Loucy (cell line): Measurements from ENCODE around the gene GAS6.

Source experiments
- H2AFZ ChIP-seq: fragments of 200-600 bp; sonication (generic); 2 replicates; pipeline ENCODE4 v1.6.0; 2016; ENCODE audit warnings: antibody characterized with exemption, mild to moderate bottlenecking, low read length, moderate library complexity
- H3F3A ChIP-seq: fragments of 200-600 bp; 2 replicates; pipeline ENCODE4 v1.6.0; 2016; ENCODE audit warnings: antibody characterized with exemption, low read depth, mild to moderate bottlenecking
- H3K27me3 ChIP-seq: fragments of 200-600 bp; sonication (generic); 2 replicates; pipeline ENCODE4 v1.6.1; 2014; ENCODE audit warnings: low read length, mild to moderate bottlenecking; ENCODE audit not compliant: insufficient read depth, poor library complexity, severe bottlenecking
- H3K36me3 ChIP-seq: fragments of 200-600 bp; sonication (generic); 2 replicates; pipeline ENCODE4 v1.6.1; 2016; ENCODE audit warnings: low read length; ENCODE audit not compliant: insufficient read depth
- H3K4me1 ChIP-seq: fragments of 200-600 bp; sonication (generic); 2 replicates; pipeline ENCODE4 v1.5.1; 2014; ENCODE audit warnings: low read length, mild to moderate bottlenecking; ENCODE audit not compliant: insufficient read depth, poor library complexity, severe bottlenecking
- H3K4me2 ChIP-seq: fragments of 200-600 bp; sonication (generic); 2 replicates; pipeline ENCODE4 v1.6.0; 2014; ENCODE audit warnings: antibody characterized with exemption, low read length, low read depth, mild to moderate bottlenecking; ENCODE audit not compliant: poor library complexity, severe bottlenecking
- H3K4me3 ChIP-seq: fragments of 200-600 bp; sonication (generic); 2 replicates; pipeline ENCODE4 v1.5.1; 2014; ENCODE audit warnings: low read length, mild to moderate bottlenecking, mixed read lengths; ENCODE audit not compliant: poor library complexity, severe bottlenecking
- H3K79me2 ChIP-seq: fragments of 200-600 bp; sonication (generic); 2 replicates; pipeline ENCODE4 v1.6.1; 2014; ENCODE audit warnings: low read length; ENCODE audit not compliant: insufficient read depth
- H3K9ac ChIP-seq: fragments of 200-600 bp; sonication (generic); 2 replicates; pipeline ENCODE4 v1.6.0; 2014; ENCODE audit warnings: mild to moderate bottlenecking, low read depth, low read length, moderate library complexity; ENCODE audit not compliant: poor library complexity, severe bottlenecking
- H3K9me2 ChIP-seq: fragments of 200-600 bp; sonication (generic); replicated peaks from 2 replicates; pipeline ENCODE4 v1.6.1; 2016; ENCODE audit warnings: low read depth, low read length, mixed read lengths
- H3K9me3 ChIP-seq: fragments of 200-600 bp; sonication (generic); 2 replicates; pipeline ENCODE4 v1.6.1; 2014; ENCODE audit warnings: mild to moderate bottlenecking, antibody characterized with exemption, low read length, low read depth; ENCODE audit not compliant: insufficient read depth
- H4K20me1 ChIP-seq: fragments of 200-600 bp; sonication (generic); 2 replicates; pipeline ENCODE4 v1.6.0; 2014; ENCODE audit warnings: antibody characterized with exemption, low read length, mild to moderate bottlenecking; ENCODE audit not compliant: insufficient read depth, poor library complexity, severe bottlenecking
- EZH2phosphoT487 ChIP-seq: fragments of 200-600 bp; IDR thresholded peaks from 2 replicates; pipeline ENCODE4 v1.6.1; 2018; ENCODE audit warnings: antibody characterized with exemption, mild to moderate bottlenecking, moderate library complexity, borderline replicate concordance
- TF ChIP-seq, protein P1 (sequence below): fragments of 200-600 bp; sonication (generic); conservative IDR thresholded peaks from 2 replicates; pipeline ENCODE4 v1.5.1; 2014; ENCODE audit warnings: mild to moderate bottlenecking, antibody characterized with exemption, low read length

The GAS6 gene

DNA sequence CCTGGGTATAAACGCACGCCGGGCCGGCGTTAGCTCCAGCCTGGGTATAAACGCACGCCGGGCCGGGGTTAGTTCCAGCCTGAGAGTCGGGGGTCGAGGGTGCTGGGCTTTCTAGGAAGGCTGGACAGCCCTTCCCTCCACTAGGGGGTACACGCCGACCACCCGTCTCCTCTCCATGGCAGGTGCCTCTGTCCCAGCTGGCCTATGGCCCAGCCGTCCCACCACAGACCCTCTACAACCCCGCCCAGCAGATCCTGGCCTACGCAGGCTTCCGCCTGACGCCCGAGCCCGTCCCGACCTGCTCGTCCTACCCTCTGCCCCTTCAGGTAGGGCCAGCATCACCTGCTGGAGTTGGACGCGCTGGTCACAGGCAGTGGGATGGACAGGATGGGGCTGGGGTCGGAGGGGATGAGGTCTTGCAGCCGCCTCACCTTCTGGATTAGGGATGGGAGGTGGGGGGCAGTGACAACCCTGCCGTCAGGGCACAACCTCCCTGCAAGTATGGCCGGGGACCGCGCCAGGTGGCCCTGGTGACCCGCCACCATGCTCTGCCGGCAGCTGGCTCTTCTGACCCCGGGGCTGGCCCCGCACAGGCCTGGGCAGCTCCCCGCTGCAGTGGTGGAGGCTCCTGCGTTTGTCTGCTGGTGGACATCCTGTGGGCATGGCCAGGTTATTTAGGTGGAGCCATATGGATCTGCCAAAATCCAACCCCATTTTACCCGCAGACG is 59.0 kb downstream of the GAS6 start:
- peaks cover 16% of the 10 kb centered on the region; the same call in 1 of the 2 replicates for H3K9me3 ChIP-seq
- H2AFZ ChIP-seq, result no peak overlapping the region
- no peak overlapping the region for H3K9ac ChIP-seq
- no peak overlapping the region for H3K4me3 ChIP-seq
- no peak for TF ChIP-seq EZH2phosphoT487
- TF ChIP-seq, protein P1, sequence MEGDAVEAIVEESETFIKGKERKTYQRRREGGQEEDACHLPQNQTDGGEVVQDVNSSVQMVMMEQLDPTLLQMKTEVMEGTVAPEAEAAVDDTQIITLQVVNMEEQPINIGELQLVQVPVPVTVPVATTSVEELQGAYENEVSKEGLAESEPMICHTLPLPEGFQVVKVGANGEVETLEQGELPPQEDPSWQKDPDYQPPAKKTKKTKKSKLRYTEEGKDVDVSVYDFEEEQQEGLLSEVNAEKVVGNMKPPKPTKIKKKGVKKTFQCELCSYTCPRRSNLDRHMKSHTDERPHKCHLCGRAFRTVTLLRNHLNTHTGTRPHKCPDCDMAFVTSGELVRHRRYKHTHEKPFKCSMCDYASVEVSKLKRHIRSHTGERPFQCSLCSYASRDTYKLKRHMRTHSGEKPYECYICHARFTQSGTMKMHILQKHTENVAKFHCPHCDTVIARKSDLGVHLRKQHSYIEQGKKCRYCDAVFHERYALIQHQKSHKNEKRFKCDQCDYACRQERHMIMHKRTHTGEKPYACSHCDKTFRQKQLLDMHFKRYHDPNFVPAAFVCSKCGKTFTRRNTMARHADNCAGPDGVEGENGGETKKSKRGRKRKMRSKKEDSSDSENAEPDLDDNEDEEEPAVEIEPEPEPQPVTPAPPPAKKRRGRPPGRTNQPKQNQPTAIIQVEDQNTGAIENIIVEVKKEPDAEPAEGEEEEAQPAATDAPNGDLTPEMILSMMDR, result no peak
- no peaks in the 10 kb centered on the region for H4K20me1 ChIP-seq
- H3K27me3 ChIP-seq, result no peaks in the 10 kb centered on the region
- no peaks in the 10 kb centered on the region for H3F3A ChIP-seq
- H3K79me2 ChIP-seq, result no peaks in the 10 kb centered on the region
- no peaks in the 10 kb centered on the region for H3K36me3 ChIP-seq
- H3K9me2 ChIP-seq, result no peaks in the 10 kb centered on the region
- H3K4me1 ChIP-seq, result no peaks in the 10 kb centered on the region
- no peak overlapping the region for H3K4me2 ChIP-seq

DNA sequence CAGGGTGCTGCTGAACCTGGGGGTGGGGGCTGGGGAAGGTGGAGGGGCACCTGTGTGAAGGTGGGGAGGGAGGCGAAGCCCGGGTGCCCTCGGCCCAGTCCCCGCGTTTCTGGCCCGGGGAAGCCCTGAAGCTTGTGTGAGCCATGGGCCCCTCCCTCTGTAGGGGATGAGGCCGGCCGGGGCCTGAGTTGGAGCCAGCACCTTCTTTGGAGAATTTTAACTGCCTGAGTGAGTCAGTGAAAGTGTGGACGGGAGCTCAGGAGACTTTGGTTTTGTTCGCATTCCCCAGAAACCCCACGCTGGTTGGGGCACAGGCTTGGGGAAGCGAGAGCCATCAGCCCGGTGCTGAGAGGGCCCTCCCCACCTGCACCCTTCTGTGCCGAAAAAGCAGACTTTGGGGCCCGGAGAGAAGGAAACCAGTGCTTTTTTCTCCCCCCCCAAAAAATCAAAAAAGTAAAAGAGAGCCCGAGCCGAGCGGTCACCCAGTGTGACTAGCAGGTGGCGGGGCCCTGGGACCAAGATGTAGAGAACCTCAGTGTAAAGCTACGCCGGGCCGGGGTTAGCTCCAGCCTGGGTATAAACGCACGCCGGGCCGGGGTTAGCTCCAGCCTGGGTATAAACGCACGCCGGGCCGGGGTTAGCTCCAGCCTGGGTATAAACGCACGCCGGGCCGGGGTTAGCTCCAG is 59.7 kb downstream of the GAS6 start:
- Histone ChIP-seq H3K9ac (no peak overlapping the region), H3K4me3 (no peak overlapping the region), H3F3A (no peaks in the 10 kb centered on the region), H3K4me2 (no peak overlapping the region), H2AFZ (no peak overlapping the region), H3K9me3 (peaks cover 12% of the 10 kb centered on the region; the same call in 1 of the 2 replicates), H3K36me3 (no peaks in the 10 kb centered on the region), H4K20me1 (no peaks in the 10 kb centered on the region), H3K79me2 (no peaks in the 10 kb centered on the region), H3K9me2 (no peaks in the 10 kb centered on the region), H3K4me1 (no peaks in the 10 kb centered on the region), H3K27me3 (no peaks in the 10 kb centered on the region)
- TF ChIP-seq, protein P1, result no peak
- TF ChIP-seq EZH2phosphoT487, result no peak

- Histone ChIP-seq H3K9ac (no peak overlapping the region), H3K79me2 (no peaks in the 10 kb centered on the region), H3K4me1 (no peaks in the 10 kb centered on the region), H3K36me3 (no peaks in the 10 kb centered on the region), H2AFZ (no peak overlapping the region), H3F3A (no peaks in the 10 kb centered on the region), H3K9me3 (peaks cover 8% of the 10 kb centered on the region; the same call in 1 of the 2 replicates), H3K9me2 (no peaks in the 10 kb centered on the region), H3K4me3 (no peak overlapping the region), H4K20me1 (no peaks in the 10 kb centered on the region), H3K27me3 (no peaks in the 10 kb centered on the region), H3K4me2 (no peak overlapping the region)
- TF ChIP-seq EZH2phosphoT487, result no peak
- TF ChIP-seq, protein P1, result no peak
These were observed 60.4 kb downstream of the GAS6 start for GRCh38 chr13:113803409-113804016.
